A673 (cell line): ENCODE data around the gene CCDC85C.

Experiments used
- CTCF ChIP-seq: fragments of 300-800, 200-600 bp; sonication (generic); conservative IDR thresholded peaks from 2 replicates; pipeline ENCODE4 v1.5.1; 2017; ENCODE audit warnings: low read depth, mild to moderate bottlenecking, antibody characterized with exemption, low read length, moderate library complexity, mixed read lengths
- EZH2 ChIP-seq: fragments of 200-600 bp; sonication (generic); IDR thresholded peaks from 2 replicates; pipeline ENCODE4 v1.6.1; 2017; ENCODE audit warnings: borderline replicate concordance, low read depth, mild to moderate bottlenecking, mixed read lengths, antibody characterized with exemption, low read length; ENCODE audit not compliant: poor library complexity, severe bottlenecking

DNA sequence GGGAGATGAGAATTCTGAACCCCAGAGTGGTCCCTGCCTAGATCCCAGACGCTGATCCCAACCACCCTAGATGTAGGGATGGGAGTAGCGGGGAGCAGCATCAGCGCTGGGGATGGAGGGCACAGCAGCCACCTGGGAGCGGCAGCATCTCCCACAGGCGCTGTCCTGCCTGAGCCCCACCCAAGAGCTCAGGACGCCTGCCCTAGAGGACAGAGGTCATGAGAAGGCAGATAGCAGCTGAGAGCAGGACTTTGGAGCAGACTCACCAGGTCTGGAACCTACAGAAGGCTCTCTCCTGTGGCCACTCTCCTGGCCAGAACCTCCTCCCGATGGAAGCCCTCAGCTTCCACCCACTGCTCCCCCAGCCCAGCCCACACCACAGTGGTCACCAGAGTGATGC lies 7.2 kb downstream of the CCDC85C start:
- TF ChIP-seq CTCF (no peak), EZH2 (no peak)
